ENCODE measurements around the gene C1RL. TPM values are rescaled to one million over a fixed set of nuclear protein-coding genes. Genes with fewer than 3 reads are reported as not detected.

Gene C1RL
- total RNA-seq, 4 donors from 2014 or later = 28.5 to 50.8 (median 34.7) TPM

DNA sequence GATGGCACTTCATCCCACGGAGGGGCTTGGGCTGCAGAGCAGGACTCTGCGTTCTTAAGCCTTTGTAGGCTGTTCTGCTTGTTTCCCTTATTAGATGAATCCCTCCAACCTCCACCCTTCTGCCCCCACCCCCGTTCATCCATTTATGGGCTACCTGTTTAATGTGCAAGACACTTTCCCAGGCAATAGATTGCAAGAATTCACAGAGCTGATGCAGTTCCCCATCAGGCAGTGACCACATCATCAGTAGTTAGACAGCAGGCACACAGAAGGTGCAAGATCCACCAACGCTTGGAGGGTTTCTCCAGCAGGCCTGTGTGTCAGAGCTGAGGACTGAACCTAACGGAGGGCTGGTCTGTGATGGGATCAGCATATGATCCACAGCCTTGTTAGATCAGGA lies 15.5 kb downstream of the C1RL start:
- Histone ChIP-seq H3K9me3 (no peaks in the 10 kb centered on the region), H3K4me1 (peaks cover 50% of the 10 kb centered on the region), H3K27ac (peak overlapping the region; percentile 90), H3K36me3 (peaks cover 24% of the 10 kb centered on the region), H3K4me3 (no peak overlapping the region), H3K27me3 (no peaks in the 10 kb centered on the region)
- 72% methylated on average over 5 of the region's 5 CpGs for WGBS
- peak; percentile 45 to 52 for DNase-seq (ENCODE audit: low spot score in 2 of 2)
- TF ChIP-seq, protein P1, sequence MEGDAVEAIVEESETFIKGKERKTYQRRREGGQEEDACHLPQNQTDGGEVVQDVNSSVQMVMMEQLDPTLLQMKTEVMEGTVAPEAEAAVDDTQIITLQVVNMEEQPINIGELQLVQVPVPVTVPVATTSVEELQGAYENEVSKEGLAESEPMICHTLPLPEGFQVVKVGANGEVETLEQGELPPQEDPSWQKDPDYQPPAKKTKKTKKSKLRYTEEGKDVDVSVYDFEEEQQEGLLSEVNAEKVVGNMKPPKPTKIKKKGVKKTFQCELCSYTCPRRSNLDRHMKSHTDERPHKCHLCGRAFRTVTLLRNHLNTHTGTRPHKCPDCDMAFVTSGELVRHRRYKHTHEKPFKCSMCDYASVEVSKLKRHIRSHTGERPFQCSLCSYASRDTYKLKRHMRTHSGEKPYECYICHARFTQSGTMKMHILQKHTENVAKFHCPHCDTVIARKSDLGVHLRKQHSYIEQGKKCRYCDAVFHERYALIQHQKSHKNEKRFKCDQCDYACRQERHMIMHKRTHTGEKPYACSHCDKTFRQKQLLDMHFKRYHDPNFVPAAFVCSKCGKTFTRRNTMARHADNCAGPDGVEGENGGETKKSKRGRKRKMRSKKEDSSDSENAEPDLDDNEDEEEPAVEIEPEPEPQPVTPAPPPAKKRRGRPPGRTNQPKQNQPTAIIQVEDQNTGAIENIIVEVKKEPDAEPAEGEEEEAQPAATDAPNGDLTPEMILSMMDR (IDR thresholded peaks at IDR 0.05) = no peak
- TF ChIP-seq POLR2A (IDR thresholded peaks at IDR 0.05) = no peak

DNA sequence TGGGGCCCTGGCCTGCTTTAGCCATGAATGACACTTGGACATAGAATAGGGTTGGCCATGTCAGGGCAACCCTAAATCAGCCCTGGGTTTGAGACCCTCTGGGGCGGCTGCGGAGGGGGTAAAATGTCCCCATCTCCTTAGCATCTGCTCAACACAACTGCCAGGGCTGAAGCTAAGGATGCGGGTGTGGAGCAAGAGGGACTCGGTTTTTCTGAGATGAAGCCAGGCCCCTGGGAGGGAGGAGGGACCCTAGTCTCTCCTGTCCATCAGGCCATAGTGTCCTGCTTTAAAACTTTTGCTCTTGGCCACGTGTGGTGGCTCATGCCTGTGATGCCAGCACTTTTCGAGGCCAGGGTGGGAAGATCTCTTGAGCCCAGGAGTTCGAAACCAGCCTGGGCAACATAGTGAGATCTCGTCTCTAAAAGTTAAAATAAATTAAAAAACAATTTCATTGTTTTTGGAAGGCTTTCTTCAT lies 16.0 kb downstream of the C1RL start:
- no peaks in the 10 kb centered on the region for H3K9me3 ChIP-seq
- H3K36me3 ChIP-seq = peaks cover 24% of the 10 kb centered on the region
- WGBS = 67% methylated on average over 8 of the region's 8 CpGs
- H3K4me3 ChIP-seq = no peak overlapping the region
- H3K4me1 ChIP-seq = peaks cover 50% of the 10 kb centered on the region
- H3K27me3 ChIP-seq = no peaks in the 10 kb centered on the region
- peak overlapping the region; percentile 90 for H3K27ac ChIP-seq
- peak in 1 of 2 donors; percentile 65 for DNase-seq (ENCODE audit: low spot score in 2 of 2)
- TF ChIP-seq POLR2A (IDR thresholded peaks at IDR 0.05) (no peak), EP300 (IDR thresholded peaks at IDR 0.05) (no peak), POLR2AphosphoS5 (IDR thresholded peaks at IDR 0.05) (no peak)
- TF ChIP-seq, protein P1 (IDR thresholded peaks at IDR 0.05) = no peak

DNA sequence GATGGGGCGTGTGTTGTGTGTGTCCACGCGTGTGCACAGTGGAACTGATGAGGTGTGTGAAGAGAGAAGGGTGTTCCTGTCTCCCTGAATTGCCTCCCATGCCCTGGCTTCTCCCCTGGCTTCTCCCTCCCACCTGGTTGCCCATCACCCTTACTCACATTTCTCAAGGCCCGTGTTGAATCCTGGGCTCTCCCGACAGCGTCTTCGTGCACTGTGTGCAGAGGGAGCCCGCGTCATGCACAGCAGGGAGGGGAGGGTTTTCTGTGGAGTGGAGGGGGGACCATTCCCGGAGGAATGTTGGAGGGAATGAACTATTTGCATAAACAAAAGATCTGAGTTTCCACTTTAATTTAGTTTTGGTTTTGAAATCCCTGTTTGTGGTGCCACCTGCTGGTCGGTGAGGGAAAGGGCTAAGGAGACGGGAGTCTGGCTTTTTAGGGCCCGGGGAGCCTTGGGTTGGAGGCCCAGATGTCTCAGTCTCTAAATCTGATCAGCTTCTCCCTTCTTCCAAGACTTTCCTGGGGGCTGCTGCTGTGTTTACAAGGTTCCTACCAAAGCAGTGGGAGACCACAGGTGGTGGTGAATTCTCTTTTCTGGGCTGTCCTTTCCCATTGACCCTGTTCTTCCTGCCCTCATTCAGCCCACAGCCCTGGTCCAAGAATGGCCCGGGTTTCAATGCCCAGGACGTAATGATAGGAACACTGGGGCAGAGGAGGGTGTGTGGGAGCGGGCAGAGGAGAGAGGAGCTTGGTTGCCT lies 16.6 kb downstream of the C1RL start, which contains the start of gene C1R:
C1R (minus strand) TSS at position 217 of the 757 bp plus-strand sequence; CDS start at position 160, 57 bp downstream.
- H3K36me3 ChIP-seq = peaks cover 20% of the 10 kb centered on the region
- 7% methylated on average over 16 of the region's 16 CpGs for WGBS
- H3K4me1 ChIP-seq = peaks cover 50% of the 10 kb centered on the region
- peak; percentile 90 for DNase-seq (ENCODE audit: low spot score in 2 of 2)
- no peaks in the 10 kb centered on the region for H3K27me3 ChIP-seq
- no peaks in the 10 kb centered on the region for H3K9me3 ChIP-seq
- peak within 1 kb of the TSS; percentile 90 for H3K27ac ChIP-seq
- peak in 1 of 2 donors; percentile 58 for TF ChIP-seq POLR2A (IDR thresholded peaks at IDR 0.05)
- no peak for TF ChIP-seq EP300 (IDR thresholded peaks at IDR 0.05)
- peak in 2 of 3 donors; percentile 30 to 50 for TF ChIP-seq POLR2AphosphoS5 (IDR thresholded peaks at IDR 0.05)
- TF ChIP-seq, protein P1 (IDR thresholded peaks at IDR 0.05) = peak; percentile 84 to 90
- peak within 1 kb of the TSS; percentile 52 for H3K4me3 ChIP-seq

DNA sequence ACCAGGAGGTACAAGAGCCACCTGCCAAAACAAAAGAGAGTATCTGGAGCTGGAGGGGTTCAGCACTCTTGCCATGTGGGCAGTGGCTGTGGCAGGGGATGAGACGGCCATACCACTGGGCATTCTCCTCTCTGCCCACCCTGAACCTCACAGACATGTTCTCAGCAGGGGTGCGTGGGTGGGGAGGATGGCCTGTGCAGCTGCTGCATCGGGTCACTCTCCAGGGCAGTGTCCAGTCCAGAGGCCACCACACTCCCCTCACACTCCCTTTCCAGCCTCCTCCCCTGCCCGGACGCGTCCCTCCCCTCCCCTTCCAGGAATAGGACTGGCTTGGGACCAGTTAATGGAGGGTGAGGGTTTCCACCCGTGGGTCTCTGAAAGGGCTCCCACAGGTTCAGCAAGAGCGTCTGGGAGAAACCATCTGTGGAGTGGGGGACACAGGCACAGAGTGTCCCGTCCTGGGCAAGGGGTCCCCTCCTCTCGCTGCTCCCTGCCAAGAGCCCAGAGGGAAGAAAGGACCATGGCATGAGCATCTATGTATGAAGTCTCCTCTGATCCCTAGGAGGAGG lies 17.3 kb downstream of the C1RL start:
- Histone ChIP-seq H3K27ac (peak overlapping the region; percentile 90), H3K4me3 (peak overlapping the region; percentile 52), H3K9me3 (no peaks in the 10 kb centered on the region), H3K27me3 (no peaks in the 10 kb centered on the region), H3K36me3 (peaks cover 23% of the 10 kb centered on the region), H3K4me1 (peaks cover 50% of the 10 kb centered on the region)
- 13% methylated on average over 10 of the region's 10 CpGs for WGBS
- peak; percentile 79 for DNase-seq (ENCODE audit: low spot score in 2 of 2)
- no peak for TF ChIP-seq EP300 (IDR thresholded peaks at IDR 0.05)
- TF ChIP-seq POLR2A (IDR thresholded peaks at IDR 0.05) = peak in 1 of 2 donors; percentile 33
- TF ChIP-seq, protein P1 (IDR thresholded peaks at IDR 0.05) = no peak

DNA sequence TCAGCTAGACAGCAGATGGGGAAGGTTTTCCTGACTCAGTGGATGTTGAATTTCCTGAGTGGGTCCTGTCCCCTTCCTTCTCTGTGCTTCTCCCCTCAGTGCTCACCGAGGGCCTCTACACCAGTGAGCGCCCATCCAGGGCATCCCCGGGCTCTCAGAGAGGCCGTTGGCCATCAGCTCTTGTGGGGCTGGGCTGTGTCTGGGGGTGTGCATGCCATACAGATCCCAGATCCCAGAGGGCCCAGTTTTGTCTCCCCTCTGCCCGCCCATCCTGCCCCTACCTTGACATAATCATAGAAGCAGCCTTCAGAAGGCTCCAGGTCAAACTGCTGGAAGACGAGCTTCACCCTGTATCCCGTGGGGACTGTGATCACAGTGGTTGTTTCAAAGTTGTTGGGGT lies 17.8 kb downstream of the C1RL start:
- H3K27me3 ChIP-seq = no peaks in the 10 kb centered on the region
- TF ChIP-seq EP300 (IDR thresholded peaks at IDR 0.05) = no peak
- TF ChIP-seq POLR2AphosphoS5 (IDR thresholded peaks at IDR 0.05) = no peak
- TF ChIP-seq POLR2A (IDR thresholded peaks at IDR 0.05) = no peak
- TF ChIP-seq, protein P1 (IDR thresholded peaks at IDR 0.05) = no peak
- H3K4me3 ChIP-seq = peak overlapping the region; percentile 52
- peaks cover 50% of the 10 kb centered on the region for H3K4me1 ChIP-seq
- 70% methylated on average over 3 of the region's 7 CpGs for WGBS
- H3K9me3 ChIP-seq = no peaks in the 10 kb centered on the region
- peak; percentile 61 to 73 for DNase-seq (ENCODE audit: low spot score in 2 of 2)
- peaks cover 26% of the 10 kb centered on the region for H3K36me3 ChIP-seq
- H3K27ac ChIP-seq = peak overlapping the region; percentile 90

Measured in suprapubic skin (tissue), 4 donors.